Glutamatergic neuron (in vitro differentiated cells): Measurements from ENCODE around the gene GFOD1. TPM values are rescaled to one million over a fixed set of nuclear protein-coding genes. Genes with fewer than 3 reads are reported as not detected.
A peak's percentile ranks its signal among the peaks of the same experiment; 100 is the strongest.

ENCODE experiments used
- DNase-seq: peaks from one replicate; pipeline ENCODE4 v3.0.0; 2022
- H3K27ac Mint-ChIP-seq: one replicate; pipeline ENCODE4 v1.8.0; 2020; ENCODE audit warnings: mild to moderate bottlenecking, mixed read lengths, inconsistent platforms; ENCODE audit not compliant: unreplicated experiment
- H3K27me3 Mint-ChIP-seq: one replicate; pipeline ENCODE4 v1.8.0; 2020; ENCODE audit warnings: mild to moderate bottlenecking, moderate library complexity, mixed read lengths, inconsistent platforms; ENCODE audit not compliant: unreplicated experiment
- H3K36me3 Mint-ChIP-seq: one replicate; pipeline ENCODE4 v1.8.0; 2020; ENCODE audit warnings: mild to moderate bottlenecking, mixed read lengths, inconsistent platforms; ENCODE audit not compliant: unreplicated experiment
- H3K4me1 Mint-ChIP-seq: one replicate; pipeline ENCODE4 v1.8.0; 2020; ENCODE audit warnings: mild to moderate bottlenecking, low read depth, mixed read lengths, inconsistent platforms; ENCODE audit not compliant: unreplicated experiment
- H3K4me3 Mint-ChIP-seq: one replicate; pipeline ENCODE4 v1.8.0; 2020; ENCODE audit warnings: mild to moderate bottlenecking, mixed read lengths, inconsistent platforms; ENCODE audit not compliant: unreplicated experiment
- H3K9me3 Mint-ChIP-seq: one replicate; pipeline ENCODE4 v1.8.0; 2020; ENCODE audit warnings: mild to moderate bottlenecking, moderate library complexity, mixed read lengths, inconsistent platforms; ENCODE audit not compliant: unreplicated experiment
- CTCF ChIP-seq: fragments of 200-600 bp; sonication (generic); IDR thresholded peaks from one replicate; pipeline ENCODE4 v1.5.0; 2021; ENCODE audit not compliant: partially characterized antibody, unreplicated experiment
- total RNA-seq: library from RNA; stranded (reverse); fragmentation: NEBNext Ultra II Directional; extraction: Animal tissue kit (Norgen Biotek cat#: 25700); gene quantifications from one replicate; pipeline ENCODE4 v1.2.1, GENCODE V29; 2021; ENCODE audit not compliant: unreplicated experiment

GFOD1 gene
- total RNA-seq, 1 donor from 2014 or later, result 4.1 TPM

- Mint-ChIP-seq H3K4me3 (no peak overlapping the region), H3K36me3 (no peaks in the 10 kb centered on the region), H3K27me3 (peaks cover 1% of the 10 kb centered on the region), H3K27ac (no peak overlapping the region), H3K9me3 (peaks cover 1% of the 10 kb centered on the region), H3K4me1 (no peaks in the 10 kb centered on the region)
- DNase-seq, result no peak
- no peak for TF ChIP-seq CTCF
These were observed 144.9 kb downstream of the GFOD1 start for GRCh38 chr6:13342414-13343019.

DNA sequence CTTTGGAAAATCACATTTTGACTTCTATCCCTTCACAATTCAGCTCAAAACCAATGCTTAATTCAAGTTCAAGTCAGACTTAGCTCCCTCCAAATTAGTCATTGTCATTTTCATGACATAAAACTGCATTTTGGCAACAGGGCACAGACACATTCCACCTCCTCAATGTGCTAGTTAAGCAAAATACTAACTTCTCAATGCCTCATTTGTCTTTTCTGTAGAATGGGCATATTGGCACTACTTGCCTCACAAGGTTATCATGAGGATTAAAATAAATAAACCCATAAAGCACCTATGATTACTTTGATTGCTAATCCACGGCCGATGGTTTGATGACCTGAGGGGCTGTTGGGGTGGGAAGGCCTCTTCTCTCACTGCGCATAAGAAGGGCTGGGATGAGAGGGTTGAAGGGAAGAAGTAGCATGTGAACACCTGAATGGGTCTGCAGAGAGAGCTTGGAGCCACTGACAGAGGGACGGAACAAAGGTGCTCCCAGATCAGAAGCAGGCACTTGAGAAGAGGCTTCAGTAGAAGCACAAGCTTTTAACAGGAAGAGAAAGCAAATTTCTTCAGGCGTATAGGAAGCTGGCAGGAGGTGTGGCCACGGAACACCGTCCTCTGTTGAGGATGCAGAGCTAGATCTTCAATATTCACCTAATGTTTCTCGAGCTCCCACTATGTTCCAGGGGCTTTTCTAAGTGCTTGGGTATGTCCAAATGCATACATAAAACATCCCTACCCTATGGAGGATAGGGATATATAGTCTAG is 147.4 kb downstream of the GFOD1 start:
- H3K4me1 Mint-ChIP-seq, result no peaks in the 10 kb centered on the region
- no peak for DNase-seq
- no peak overlapping the region for H3K27ac Mint-ChIP-seq
- H3K36me3 Mint-ChIP-seq, result no peaks in the 10 kb centered on the region
- no peak overlapping the region for H3K4me3 Mint-ChIP-seq
- peaks cover 1% of the 10 kb centered on the region for H3K27me3 Mint-ChIP-seq
- H3K9me3 Mint-ChIP-seq, result peaks cover 1% of the 10 kb centered on the region
- TF ChIP-seq CTCF, result no peak

DNA sequence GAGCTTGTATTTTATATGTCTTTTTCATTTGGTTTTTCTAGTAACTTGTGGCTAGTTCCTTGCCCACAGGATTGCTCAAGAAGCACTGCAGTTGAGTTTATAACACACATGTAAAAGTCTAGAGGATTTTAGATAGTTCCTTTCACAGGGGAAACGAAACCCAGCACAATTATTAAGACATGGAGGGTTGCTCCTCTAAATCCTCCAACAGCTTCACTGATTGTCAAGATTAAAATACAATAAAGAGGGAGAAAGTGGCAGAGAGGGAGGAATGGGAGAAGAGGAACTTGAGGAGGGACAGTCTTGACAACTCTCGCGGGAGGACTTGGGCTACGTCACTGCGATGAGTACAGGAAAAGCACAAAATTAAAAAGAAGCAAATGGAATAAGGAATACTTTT is 149.4 kb downstream of the GFOD1 start:
- peaks cover 1% of the 10 kb centered on the region for H3K9me3 Mint-ChIP-seq
- H3K4me1 Mint-ChIP-seq, result no peaks in the 10 kb centered on the region
- peaks cover 1% of the 10 kb centered on the region for H3K27me3 Mint-ChIP-seq

DNA sequence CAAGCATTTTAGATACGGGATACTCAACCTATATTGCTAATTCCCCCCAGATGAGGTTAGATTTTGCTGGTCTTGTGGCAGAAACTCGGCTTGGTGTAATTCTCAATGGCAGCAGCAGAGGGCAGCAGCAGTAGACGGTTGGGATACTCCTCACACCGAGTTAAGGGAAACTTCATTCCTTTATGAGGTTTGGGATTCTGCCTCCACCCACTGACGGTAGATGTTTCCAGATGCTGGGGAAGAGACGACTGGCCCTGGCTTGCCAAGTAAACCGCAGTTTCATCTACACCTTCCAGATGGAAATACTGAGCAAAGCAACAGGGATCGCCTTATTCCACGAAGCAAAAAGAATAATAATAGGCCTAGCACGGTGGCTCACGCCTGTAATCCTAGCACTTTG is 150.8 kb downstream of the GFOD1 start:
- no peaks in the 10 kb centered on the region for H3K4me1 Mint-ChIP-seq

More for the DNA sequence above, 149.4 kb downstream of the GFOD1 start:
- H3K4me3 Mint-ChIP-seq, result no peak overlapping the region
- no peak for TF ChIP-seq CTCF
- no peak overlapping the region for H3K27ac Mint-ChIP-seq
- DNase-seq, result no peak
- H3K36me3 Mint-ChIP-seq, result no peaks in the 10 kb centered on the region

More for the DNA sequence above, 150.8 kb downstream of the GFOD1 start:
- TF ChIP-seq CTCF, result peak; percentile 93
- H3K9me3 Mint-ChIP-seq, result no peaks in the 10 kb centered on the region
- no peaks in the 10 kb centered on the region for H3K36me3 Mint-ChIP-seq
- no peak overlapping the region for H3K4me3 Mint-ChIP-seq
- peaks cover 1% of the 10 kb centered on the region for H3K27me3 Mint-ChIP-seq
- DNase-seq, result peak; percentile 92
- H3K27ac Mint-ChIP-seq, result peak overlapping the region; percentile 34
